IMR-90 (cell line): ENCODE measurements around the gene RPS3.

Experiments used
- BHLHE40 ChIP-seq: fragments of 150-350 bp; IDR thresholded peaks from 2 replicates; pipeline ENCODE4 v1.6.1; 2016; ENCODE audit warnings: mild to moderate bottlenecking, low read depth, low read length
- CEBPB ChIP-seq: IDR thresholded peaks from 2 replicates; pipeline ENCODE4 v1.6.1; 2012; ENCODE audit warnings: low read depth, low read length, improper control_type of control experiment
- FOS ChIP-seq: fragments of 150-350 bp; IDR thresholded peaks from 2 replicates; pipeline ENCODE4 v1.6.1; 2016; ENCODE audit warnings: low read depth, low read length
- MAFK ChIP-seq: IDR thresholded peaks from 2 replicates; pipeline ENCODE4 v1.6.1; 2012; ENCODE audit warnings: low read depth, low read length, improper control_type of control experiment
- MAZ ChIP-seq: IDR thresholded peaks from 2 replicates; pipeline ENCODE4 v1.6.1; 2012; ENCODE audit warnings: low read depth, mild to moderate bottlenecking, low read length, improper control_type of control experiment, moderate library complexity, borderline replicate concordance
- MXI1 ChIP-seq: IDR thresholded peaks from 2 replicates; pipeline ENCODE4 v1.6.1; 2012; ENCODE audit warnings: low read depth, mild to moderate bottlenecking, low read length, moderate library complexity, borderline replicate concordance
- POLR2A ChIP-seq: IDR thresholded peaks from 2 replicates; pipeline ENCODE4 v1.6.1; 2012; ENCODE audit warnings: mild to moderate bottlenecking, low read depth, low read length
- RAD21 ChIP-seq: IDR thresholded peaks from 2 replicates; pipeline ENCODE4 v1.6.1; 2012; ENCODE audit warnings: low read length, improper control_type of control experiment
- RCOR1 ChIP-seq: IDR thresholded peaks from 2 replicates; pipeline ENCODE4 v1.6.1; 2012; ENCODE audit warnings: mild to moderate bottlenecking, low read length, improper control_type of control experiment; ENCODE audit not compliant: insufficient replicate concordance
- SMC3 ChIP-seq: fragments of 150-350 bp; IDR thresholded peaks from 2 replicates; pipeline ENCODE4 v1.6.1; 2016; ENCODE audit warnings: low read depth, mild to moderate bottlenecking, antibody characterized with exemption, low read length, moderate library complexity
- USF2 ChIP-seq: fragments of 150-350 bp; IDR thresholded peaks from 2 replicates; pipeline ENCODE4 v1.6.1; 2017; ENCODE audit warnings: mild to moderate bottlenecking, antibody characterized with exemption, low read length, low read depth
- TF ChIP-seq, protein P1 (sequence below): conservative IDR thresholded peaks from 2 replicates; pipeline ENCODE4 v1.5.1; 2012; ENCODE audit warnings: mild to moderate bottlenecking, low read depth, low read length, improper control_type of control experiment
- TF ChIP-seq, protein P2 (sequence below): fragments of 150-350 bp; IDR thresholded peaks from 2 replicates; pipeline ENCODE4 v1.6.1; 2016; ENCODE audit warnings: low read depth, mild to moderate bottlenecking, low read length, moderate library complexity, borderline replicate concordance

DNA sequence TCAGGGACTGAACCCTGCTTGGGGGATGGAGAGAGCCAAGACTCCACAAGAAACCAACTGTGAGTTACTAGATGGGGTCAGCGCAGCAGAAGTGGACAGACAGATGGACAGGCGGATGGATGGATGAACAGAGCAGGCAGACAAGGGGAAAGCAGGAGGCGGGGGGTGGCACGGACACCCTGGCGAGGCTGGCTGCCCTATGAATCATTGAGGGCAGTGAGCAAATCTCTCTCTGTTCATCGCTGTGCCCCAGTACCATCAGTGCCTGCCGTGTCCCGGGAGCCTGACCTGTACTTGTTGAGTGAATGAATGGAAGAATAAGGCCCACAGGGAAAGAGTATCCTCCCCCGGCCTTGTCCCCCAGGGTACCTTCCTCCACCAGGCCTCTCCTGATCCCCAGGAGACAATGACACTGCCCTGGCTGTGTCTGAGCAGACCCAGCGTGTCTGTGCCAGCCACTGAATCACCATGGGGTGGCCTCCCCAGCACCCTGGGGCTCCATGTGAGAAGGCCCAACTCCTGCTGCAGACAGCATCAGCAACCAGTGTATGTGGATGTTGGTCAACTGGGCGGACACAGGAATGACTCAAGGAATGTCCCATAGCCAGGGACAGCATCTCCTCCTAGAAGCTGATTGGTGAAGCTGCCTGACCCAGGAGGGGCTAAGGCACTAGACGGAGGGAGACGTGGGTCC lies 38.8 kb downstream of the RPS3 start:
- TF ChIP-seq, protein P1, sequence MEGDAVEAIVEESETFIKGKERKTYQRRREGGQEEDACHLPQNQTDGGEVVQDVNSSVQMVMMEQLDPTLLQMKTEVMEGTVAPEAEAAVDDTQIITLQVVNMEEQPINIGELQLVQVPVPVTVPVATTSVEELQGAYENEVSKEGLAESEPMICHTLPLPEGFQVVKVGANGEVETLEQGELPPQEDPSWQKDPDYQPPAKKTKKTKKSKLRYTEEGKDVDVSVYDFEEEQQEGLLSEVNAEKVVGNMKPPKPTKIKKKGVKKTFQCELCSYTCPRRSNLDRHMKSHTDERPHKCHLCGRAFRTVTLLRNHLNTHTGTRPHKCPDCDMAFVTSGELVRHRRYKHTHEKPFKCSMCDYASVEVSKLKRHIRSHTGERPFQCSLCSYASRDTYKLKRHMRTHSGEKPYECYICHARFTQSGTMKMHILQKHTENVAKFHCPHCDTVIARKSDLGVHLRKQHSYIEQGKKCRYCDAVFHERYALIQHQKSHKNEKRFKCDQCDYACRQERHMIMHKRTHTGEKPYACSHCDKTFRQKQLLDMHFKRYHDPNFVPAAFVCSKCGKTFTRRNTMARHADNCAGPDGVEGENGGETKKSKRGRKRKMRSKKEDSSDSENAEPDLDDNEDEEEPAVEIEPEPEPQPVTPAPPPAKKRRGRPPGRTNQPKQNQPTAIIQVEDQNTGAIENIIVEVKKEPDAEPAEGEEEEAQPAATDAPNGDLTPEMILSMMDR, result no peak
- TF ChIP-seq BHLHE40, result no peak
- TF ChIP-seq POLR2A, result no peak
- no peak for TF ChIP-seq MXI1
- TF ChIP-seq CEBPB, result no peak
- TF ChIP-seq MAFK, result no peak
- no peak for TF ChIP-seq MAZ
- TF ChIP-seq RCOR1, result no peak
- TF ChIP-seq RAD21, result no peak
- TF ChIP-seq, protein P2, sequence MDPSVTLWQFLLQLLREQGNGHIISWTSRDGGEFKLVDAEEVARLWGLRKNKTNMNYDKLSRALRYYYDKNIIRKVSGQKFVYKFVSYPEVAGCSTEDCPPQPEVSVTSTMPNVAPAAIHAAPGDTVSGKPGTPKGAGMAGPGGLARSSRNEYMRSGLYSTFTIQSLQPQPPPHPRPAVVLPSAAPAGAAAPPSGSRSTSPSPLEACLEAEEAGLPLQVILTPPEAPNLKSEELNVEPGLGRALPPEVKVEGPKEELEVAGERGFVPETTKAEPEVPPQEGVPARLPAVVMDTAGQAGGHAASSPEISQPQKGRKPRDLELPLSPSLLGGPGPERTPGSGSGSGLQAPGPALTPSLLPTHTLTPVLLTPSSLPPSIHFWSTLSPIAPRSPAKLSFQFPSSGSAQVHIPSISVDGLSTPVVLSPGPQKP, result no peak
- TF ChIP-seq USF2, result no peak
- no peak for TF ChIP-seq SMC3
- no peak for TF ChIP-seq FOS
